ENCODE measurements around the gene BGLAP. TPM values are rescaled to one million over a fixed set of nuclear protein-coding genes. Genes with fewer than 3 reads are reported as not detected.
"Not testable (repeated sequence)": the region's sequence is repeated elsewhere in the genome, so short reads cannot be mapped to it uniquely, and the experiment has no call there.

BGLAP gene
- not detected for polyA plus RNA-seq (2012; ENCODE audit: insufficient read depth, insufficient read length)

DNA sequence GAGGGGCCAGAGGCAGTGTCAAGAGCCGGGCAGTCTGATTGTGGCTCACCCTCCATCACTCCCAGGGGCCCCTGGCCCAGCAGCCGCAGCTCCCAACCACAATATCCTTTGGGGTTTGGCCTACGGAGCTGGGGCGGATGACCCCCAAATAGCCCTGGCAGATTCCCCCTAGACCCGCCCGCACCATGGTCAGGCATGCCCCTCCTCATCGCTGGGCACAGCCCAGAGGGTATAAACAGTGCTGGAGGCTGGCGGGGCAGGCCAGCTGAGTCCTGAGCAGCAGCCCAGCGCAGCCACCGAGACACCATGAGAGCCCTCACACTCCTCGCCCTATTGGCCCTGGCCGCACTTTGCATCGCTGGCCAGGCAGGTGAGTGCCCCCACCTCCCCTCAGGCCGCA, at the start of gene BGLAP:
BGLAP (plus strand) TSS at position 259 of the 400 bp plus-strand sequence; CDS start at position 307, 48 bp downstream.
- DNase-seq (ENCODE audit: low read depth, low spot score), result no peak
- H3K4me3 ChIP-seq (ENCODE audit: low read length), result no peak within 1 kb of the TSS

DNA sequence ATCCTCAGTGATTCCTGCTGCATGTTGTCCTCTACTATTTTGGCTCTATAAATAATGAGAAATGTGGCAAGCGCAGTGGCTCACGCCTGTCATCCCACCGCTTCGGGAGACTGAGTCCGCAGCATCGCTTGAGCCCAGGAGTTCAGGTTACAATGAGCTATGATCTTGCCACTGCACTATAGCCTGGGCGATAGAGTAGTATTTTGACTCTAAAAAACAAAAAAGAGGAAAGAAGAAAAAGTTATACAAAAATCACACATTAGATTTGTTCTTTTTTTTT, 48.8 kb upstream of the BGLAP start:
- no peak for DNase-seq (ENCODE audit: low read depth, low spot score)
- H3K4me3 ChIP-seq (ENCODE audit: low read length), result no peak overlapping the region

DNA sequence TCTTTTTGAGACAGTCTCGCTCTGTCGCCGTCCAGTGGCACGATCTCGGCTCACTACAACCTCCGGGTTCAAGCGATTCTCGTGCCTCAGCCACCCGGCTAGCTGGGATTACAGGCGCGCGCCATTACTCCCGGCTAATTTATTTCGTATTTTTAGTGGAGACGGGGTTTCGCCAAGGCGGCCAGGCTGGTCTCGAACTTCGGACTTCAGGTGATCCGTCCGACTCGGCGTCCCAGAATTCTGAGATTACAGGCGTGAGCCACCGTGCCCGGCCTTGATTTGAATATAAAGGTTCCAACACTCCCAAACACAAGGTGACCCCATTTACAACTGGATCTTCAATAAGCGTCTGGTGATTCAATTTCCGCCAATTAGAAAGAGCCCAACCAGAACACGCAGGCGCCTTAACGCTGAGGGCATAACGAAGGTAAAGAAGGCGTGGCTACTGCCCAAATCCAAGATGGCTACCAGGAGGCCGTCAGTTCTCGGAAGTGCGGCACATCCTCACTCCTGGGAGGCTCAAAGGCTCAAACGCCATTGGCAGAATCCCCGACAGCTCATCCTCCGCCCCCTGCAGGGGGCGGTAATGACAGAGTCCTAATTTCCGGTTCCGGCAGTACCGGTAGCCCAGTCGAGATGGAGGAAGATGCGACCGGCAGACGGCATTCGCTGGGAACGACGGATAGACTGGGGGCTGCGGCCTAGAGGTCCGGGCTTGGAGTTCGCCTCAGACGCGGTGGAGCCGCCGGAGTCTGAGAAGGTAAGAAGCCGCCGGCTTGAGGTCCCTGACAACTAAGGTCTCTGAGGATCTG, 48.3 kb upstream of the BGLAP start, which contains the start of gene SLC25A44:
SLC25A44 (plus strand) TSS at position 617 of the 812 bp plus-strand sequence. CDS start 5,744 bp downstream, outside the sequence.
- DNase-seq (ENCODE audit: low read depth, low spot score), result peak; percentile 99
- peak within 1 kb of the TSS; percentile 100 for H3K4me3 ChIP-seq (ENCODE audit: low read length)

- no peak for DNase-seq (ENCODE audit: low read depth, low spot score)
- peak overlapping the region; percentile 100 for H3K4me3 ChIP-seq (ENCODE audit: low read length)
Observed at GRCh38 chr1:156194300-156194652, 47.7 kb upstream of the BGLAP start.

- no peak overlapping the region for H3K4me3 ChIP-seq (ENCODE audit: low read length)
- DNase-seq (ENCODE audit: low read depth, low spot score), result no peak
Observed at GRCh38 chr1:156195853-156196252, 46.1 kb upstream of the BGLAP start.

- no peak overlapping the region for H3K4me3 ChIP-seq (ENCODE audit: low read length)
- no peak for DNase-seq (ENCODE audit: low read depth, low spot score)
Observed at GRCh38 chr1:156196445-156196844, 45.5 kb upstream of the BGLAP start.

- peak overlapping the region; percentile 21 for H3K4me3 ChIP-seq (ENCODE audit: low read length)
- peak; percentile 63 for DNase-seq (ENCODE audit: low read depth, low spot score)
Observed at GRCh38 chr1:156198831-156199349, 43.1 kb upstream of the BGLAP start.

GRCh38 chr1:156200044-156200443, 41.9 kb upstream of the BGLAP start:
- DNase-seq (ENCODE audit: low read depth, low spot score), result no peak
- no peak overlapping the region for H3K4me3 ChIP-seq (ENCODE audit: low read length)

DNA sequence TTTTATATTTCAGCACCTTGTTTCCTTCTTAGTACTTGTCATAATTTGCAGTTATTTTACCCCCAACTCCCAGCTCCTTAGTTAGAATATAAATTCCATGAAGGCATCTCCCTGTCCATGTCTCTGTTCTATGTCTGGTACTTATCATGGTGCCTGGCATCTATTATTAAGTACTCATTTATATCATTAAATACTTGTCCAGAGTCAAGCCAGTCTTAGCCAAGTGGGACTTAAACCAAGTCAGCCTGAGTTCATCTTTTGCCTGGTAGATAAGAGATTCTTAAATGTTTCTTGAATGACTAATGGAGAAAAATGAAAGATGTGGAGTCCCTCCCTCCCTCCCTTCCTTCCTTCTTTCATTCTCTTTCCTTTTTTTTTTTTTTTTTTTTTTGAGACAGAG, 38.7 kb upstream of the BGLAP start:
- no peak overlapping the region for H3K4me3 ChIP-seq (ENCODE audit: low read length)
- DNase-seq (ENCODE audit: low read depth, low spot score), result no peak

DNA sequence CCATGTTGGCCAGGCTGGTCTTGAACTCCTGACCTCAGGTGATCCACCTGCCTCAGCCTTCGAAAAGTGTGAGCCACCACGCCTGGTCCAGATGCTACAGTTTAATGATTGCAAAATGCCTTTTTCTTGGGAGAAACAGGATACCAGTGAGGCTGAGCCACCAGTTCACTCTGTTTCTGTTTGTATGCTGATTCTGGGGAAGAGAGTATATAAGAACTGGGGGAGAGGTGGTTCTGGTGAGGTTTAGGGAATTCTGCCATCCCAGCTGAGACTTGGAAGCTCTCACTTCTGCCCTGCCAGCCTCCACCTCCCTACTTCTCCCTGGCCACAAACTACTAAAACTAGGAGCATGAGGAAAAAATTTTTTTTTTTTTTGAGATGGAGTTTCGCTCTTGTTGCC, 37.3 kb upstream of the BGLAP start:
- no peak overlapping the region for H3K4me3 ChIP-seq (ENCODE audit: low read length)
- DNase-seq (ENCODE audit: low read depth, low spot score), result no peak

DNA sequence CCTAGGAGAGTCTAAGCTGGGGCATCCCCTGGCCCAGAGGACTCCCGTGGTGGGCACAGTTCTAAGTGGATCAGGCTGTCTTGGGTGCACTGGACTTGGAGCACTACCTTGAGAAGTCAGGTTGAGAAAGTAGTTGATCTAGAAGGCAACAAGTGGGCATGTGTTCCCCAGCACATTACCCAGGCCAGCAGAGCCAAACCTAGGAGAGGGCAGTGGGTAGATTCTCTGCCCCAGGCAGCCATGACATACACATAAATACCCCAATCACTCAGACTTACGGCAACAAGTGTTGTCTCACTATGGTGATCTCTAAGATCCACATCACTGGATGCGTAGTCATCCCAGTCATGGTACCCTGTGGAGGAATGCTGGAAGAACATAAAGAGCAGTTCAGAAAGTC, 30.7 kb upstream of the BGLAP start:
- DNase-seq (ENCODE audit: low read depth, low spot score), result no peak
- no peak overlapping the region for H3K4me3 ChIP-seq (ENCODE audit: low read length)

GRCh38 chr1:156212130-156212529, 29.9 kb upstream of the BGLAP start:
- peak overlapping the region; percentile 87 for H3K4me3 ChIP-seq (ENCODE audit: low read length)
- no peak for DNase-seq (ENCODE audit: low read depth, low spot score)

- DNase-seq (ENCODE audit: low read depth, low spot score), result peak; percentile 93
Observed at GRCh38 chr1:156212833-156213643, 28.9 kb upstream of the BGLAP start, which contains the start of gene PMF1. PMF1 (plus strand) TSS chr1:156213007; CDS start chr1:156213016, 9 bp downstream.

DNA sequence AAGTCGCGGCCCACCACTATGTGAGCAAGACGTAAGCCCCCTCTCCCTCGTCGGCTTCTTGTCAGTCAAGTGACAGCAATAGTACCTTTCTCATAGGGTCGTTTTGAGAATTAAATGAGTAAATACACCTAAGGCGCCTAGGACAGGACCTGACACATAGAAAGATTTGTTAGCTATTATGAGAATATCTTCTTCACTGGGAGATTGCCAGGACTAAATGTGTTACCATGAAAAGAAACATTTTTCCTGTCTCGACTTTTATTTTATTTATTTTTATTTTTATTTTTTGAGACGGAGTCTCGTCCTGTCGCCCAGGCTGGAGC, 28.4 kb upstream of the BGLAP start:
- no peak for DNase-seq (ENCODE audit: low read depth, low spot score)
- peak overlapping the region; percentile 87 for H3K4me3 ChIP-seq (ENCODE audit: low read length)

More at GRCh38 chr1:156212833-156213643, 28.9 kb upstream of the BGLAP start, which contains the start of gene PMF1:
- H3K4me3 ChIP-seq (ENCODE audit: low read length), result peak within 1 kb of the TSS; percentile 87

DNA sequence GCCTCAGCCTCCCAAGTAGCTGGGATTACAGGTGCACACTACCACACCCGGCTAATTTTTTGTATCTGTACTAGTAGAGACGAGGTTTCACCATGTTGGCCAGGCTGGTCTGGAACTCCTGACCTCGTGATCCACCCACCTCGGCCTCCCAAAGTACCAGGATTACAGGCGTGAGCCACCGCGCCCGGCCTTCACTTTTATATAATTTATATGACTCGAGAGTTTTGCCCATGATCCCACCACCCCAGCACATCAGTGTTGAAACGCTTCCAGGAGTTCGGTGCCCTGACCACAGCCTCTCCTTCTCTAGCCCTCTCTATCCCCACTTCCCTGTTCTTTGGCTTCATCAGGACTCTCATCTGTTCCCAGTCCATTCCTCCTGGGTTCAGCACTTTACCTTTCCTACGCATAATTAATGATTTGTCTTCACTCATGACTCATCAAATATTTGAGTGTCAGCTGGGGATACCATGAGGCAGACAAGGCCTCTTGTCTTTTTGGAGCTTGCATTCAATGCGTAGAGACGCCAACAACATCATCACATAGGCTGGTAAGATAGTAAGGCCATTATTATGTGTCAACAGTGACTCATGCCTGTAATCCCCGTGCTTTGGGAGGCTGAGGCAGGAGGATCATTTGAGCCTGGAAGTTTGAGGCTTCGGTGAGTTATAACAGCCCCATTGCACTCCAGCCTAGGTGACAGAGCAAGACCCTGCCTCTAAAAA, 27.8 kb upstream of the BGLAP start:
- DNase-seq (ENCODE audit: low read depth, low spot score), result no peak
- peak overlapping the region; percentile 87 for H3K4me3 ChIP-seq (ENCODE audit: low read length)

DNA sequence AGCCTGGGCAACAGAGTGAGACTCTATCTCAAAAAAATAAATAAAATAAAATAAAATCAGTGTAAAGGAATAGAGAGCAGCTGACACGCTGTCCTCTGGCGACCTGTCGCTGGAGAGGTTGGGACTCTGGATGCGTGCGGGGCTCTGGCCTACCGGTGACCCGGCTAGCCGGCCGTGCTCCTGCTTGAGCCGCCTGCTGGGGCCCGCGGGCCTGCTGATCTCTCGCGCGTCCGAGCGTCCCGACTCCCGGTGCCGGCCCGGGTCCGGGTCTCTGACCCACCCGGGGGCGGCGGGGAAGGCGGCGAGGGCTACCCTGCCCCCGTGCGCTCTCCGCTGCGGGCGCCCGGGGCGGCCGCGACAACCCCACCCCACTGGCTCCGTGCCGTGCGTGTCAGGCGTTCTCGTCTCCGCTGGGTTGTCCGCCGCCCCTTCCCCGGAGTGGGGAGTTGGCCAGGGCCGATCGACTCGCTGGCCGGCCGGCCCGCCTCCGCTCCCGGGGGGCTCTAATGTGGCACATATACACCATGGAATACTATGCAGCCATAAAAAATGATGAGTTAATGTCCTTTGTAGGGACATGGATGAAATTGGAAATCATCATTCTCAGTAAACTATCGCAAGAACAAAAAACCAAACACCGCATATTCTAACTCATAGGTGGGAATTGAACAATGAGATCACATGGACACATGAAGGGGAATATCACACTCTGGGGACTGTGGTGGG, 25.5 kb upstream of the BGLAP start:
- H3K4me3 ChIP-seq (ENCODE audit: low read length); DNase-seq (ENCODE audit: low read depth, low spot score): not testable (repeated sequence)

- DNase-seq (ENCODE audit: low read depth, low spot score), result no peak
Observed at GRCh38 chr1:156217871-156218270, 24.1 kb upstream of the BGLAP start.

GRCh38 chr1:156220226-156220625, 21.8 kb upstream of the BGLAP start:
- H3K4me3 ChIP-seq (ENCODE audit: low read length), result no peak overlapping the region
- DNase-seq (ENCODE audit: low read depth, low spot score), result no peak

More at GRCh38 chr1:156217871-156218270, 24.1 kb upstream of the BGLAP start:
- no peak overlapping the region for H3K4me3 ChIP-seq (ENCODE audit: low read length)
